Spinal cord (tissue), 10 donors: ENCODE results near the gene TRIML2. TPM values are rescaled to one million over a fixed set of nuclear protein-coding genes. Genes with fewer than 3 reads are reported as not detected.
"Not testable (repeated sequence)": the region's sequence is repeated elsewhere in the genome, so short reads cannot be mapped to it uniquely, and the experiment has no call there.

Source experiments
- DNase-seq, 6 donors: peaks; one replicate each; pipeline versions ENCODE4 v3.0.0 to v3.0.0-alpha.2; 2013 to 2015; ENCODE audit warnings: low spot score in 6 of 6, low read depth in 4 of 6
- H3K27ac ChIP-seq: one replicate; pipeline ENCODE4 v1.5.1; 2013; ENCODE audit warnings: low read depth, low read length, control low read depth
- H3K27me3 ChIP-seq: one replicate; pipeline ENCODE4 v1.6.1; 2013; ENCODE audit warnings: low read length; ENCODE audit not compliant: control insufficient read depth, insufficient read depth
- H3K36me3 ChIP-seq: one replicate; pipeline ENCODE4 v1.6.1; 2013; ENCODE audit warnings: low read length; ENCODE audit not compliant: control insufficient read depth, insufficient read depth
- H3K4me1 ChIP-seq: one replicate; pipeline ENCODE4 v1.6.1; 2013; ENCODE audit warnings: low read length; ENCODE audit not compliant: control insufficient read depth, insufficient read depth
- H3K4me3 ChIP-seq: one replicate; pipeline ENCODE4 v1.5.1; 2013; ENCODE audit warnings: low read depth, low read length, control low read depth
- H3K9me3 ChIP-seq: one replicate; pipeline ENCODE4 v1.6.1; 2013; ENCODE audit warnings: low read length; ENCODE audit not compliant: control insufficient read depth, insufficient read depth
- WGBS: methylation state at CpG from one replicate; pipeline ENCODE4 v1.1.5; 2013; ENCODE audit warnings: missing lambda C conversion rate; ENCODE audit not compliant: insufficient coverage; 5-methylcytosine and 5-hydroxymethylcytosine counted together
- polyA plus RNA-seq, 2 donors: library from polyadenylated mRNA; unstranded; fragments of 120-200 nt; gene quantifications; one replicate each; pipeline ENCODE4 v1.2.1, GENCODE V29; 2013; ENCODE audit not compliant: insufficient read length in 2 of 2
- small RNA-seq: library from RNA; depleted of rRNA; stranded (forward); fragments of <200 nt; gene quantifications from one replicate; pipeline ENCODE3, GENCODE V24; 2014; ENCODE audit warnings: low replicate concordance
- total RNA-seq, 2 donors: library from RNA; depleted of rRNA in 1 of 2; stranded (reverse); fragments of 120-200 nt in 1 of 2; fragments of >200 nt in 1 of 2; gene quantifications; one replicate each; pipeline versions ENCODE4 v1.2.3 to v1.2.4, GENCODE V29; 2013 to 2014
- donor health status: healthy.

Gene TRIML2
- total and polyA plus RNA-seq, 4 donors: not detected

DNA sequence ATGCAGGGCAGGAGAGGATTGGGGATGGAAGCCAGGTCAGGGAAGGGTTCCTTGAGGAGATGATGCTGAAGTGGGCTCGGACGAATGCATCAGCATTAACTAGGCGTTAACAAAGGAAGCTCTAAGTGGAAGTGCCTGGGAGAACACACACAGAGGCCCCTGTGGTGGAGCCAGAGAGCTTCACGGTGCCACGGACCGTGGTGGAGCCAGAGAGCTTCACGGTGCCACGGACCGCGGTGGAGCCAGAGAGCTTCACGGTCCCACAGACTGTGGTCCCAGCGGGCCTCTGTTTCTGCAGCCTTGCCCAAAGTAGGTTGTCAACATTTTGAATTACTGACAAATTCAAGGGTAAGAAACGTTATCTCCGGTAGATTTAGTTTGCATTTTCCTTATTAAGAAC is 48.3 kb downstream of the TRIML2 start:
- Histone ChIP-seq H3K36me3 (no peaks in the 10 kb centered on the region), H3K27me3 (no peaks in the 10 kb centered on the region), H3K4me3 (no peak overlapping the region), H3K9me3 (no peaks in the 10 kb centered on the region), H3K27ac (no peak overlapping the region), H3K4me1 (no peaks in the 10 kb centered on the region)
- 92% methylated on average over 11 of the region's 14 CpGs for WGBS
- no peak for DNase-seq

DNA sequence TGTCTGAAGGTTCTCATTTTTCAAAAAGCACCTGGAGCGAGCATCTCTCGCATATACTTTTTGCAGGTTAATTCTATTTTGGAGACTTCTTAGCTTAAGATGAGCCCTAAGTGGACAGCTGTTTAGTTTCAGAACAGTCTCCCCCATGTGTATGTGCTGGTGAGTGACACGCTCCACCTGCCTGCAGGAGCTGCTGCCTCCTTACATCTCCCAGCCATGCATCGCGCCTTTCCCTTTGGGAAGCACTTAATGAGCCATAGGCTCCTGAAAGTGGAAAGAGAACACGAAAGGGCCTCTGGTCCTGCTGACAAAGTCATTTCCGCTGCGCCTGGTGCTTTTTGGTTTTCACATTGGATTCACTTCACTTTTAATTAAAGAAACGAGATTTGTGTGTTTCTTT is 56.1 kb downstream of the TRIML2 start:
- no peaks in the 10 kb centered on the region for H3K27me3 ChIP-seq
- H3K4me1 ChIP-seq: no peaks in the 10 kb centered on the region
- WGBS: 86% methylated on average over 8 of the region's 9 CpGs
- no peak overlapping the region for H3K4me3 ChIP-seq
- H3K9me3 ChIP-seq: no peaks in the 10 kb centered on the region
- peak in 1 of 6 donors; percentile 45 for DNase-seq
- H3K36me3 ChIP-seq: no peaks in the 10 kb centered on the region
- H3K27ac ChIP-seq: no peak overlapping the region

DNA sequence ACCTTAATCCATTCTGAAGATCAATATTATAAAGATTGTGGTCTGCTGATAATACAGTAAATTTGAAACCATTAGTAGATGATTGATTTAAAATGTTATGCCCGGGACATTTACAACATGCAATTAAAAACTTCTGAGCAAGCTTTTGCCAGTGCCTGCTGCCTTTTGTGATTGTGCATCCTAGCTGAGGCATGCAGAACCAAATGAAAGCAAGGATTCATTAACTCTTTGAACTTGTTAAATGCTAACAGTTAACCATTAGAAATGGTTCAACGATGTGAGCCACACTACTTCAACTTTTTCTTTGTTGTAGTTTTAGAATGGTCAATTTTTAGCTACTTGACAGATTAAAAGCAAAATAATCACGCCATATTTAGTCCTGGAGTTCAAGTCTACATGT is 62.7 kb downstream of the TRIML2 start:
- Histone ChIP-seq H3K27ac (no peak overlapping the region), H3K4me3 (no peak overlapping the region), H3K9me3 (no peaks in the 10 kb centered on the region), H3K4me1 (no peaks in the 10 kb centered on the region), H3K36me3 (no peaks in the 10 kb centered on the region), H3K27me3 (no peaks in the 10 kb centered on the region)
- 60% methylated on average over 1 of the region's 3 CpGs for WGBS
- DNase-seq: no peak

DNA sequence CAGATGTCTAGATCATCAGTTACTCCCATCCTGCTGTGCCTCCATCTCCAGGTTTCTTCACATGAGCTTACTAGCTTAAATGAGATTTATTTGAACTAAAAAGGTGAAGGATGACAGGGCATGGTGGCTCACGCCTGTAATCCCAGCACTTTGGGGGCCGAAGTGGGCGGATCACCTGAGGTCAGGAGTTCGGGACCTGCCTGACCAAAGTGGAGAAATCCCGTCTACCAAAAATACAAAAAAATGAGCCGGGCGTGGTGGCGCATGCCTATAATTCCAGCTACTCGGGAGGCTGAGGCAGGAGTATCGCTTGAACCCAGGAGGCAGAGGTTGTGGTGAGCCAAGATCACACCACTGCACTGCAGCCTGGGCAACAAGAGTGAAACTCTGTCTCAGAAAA is 63.9 kb downstream of the TRIML2 start:
- H3K27ac ChIP-seq, H3K4me1 ChIP-seq, H3K9me3 ChIP-seq, H3K27me3 ChIP-seq, H3K36me3 ChIP-seq, H3K4me3 ChIP-seq, DNase-seq: not testable (repeated sequence)
- WGBS: 98% methylated on average over 10 of the region's 10 CpGs

GRCh38 chr4:188043154-188043553 is 66.2 kb downstream of the TRIML2 start:
- no peaks in the 10 kb centered on the region for H3K27me3 ChIP-seq
- no peaks in the 10 kb centered on the region for H3K36me3 ChIP-seq
- H3K4me3 ChIP-seq: no peak overlapping the region
- H3K27ac ChIP-seq: no peak overlapping the region
- DNase-seq: no peak
- WGBS: 94% methylated on average over 4 of the region's 5 CpGs
- H3K9me3 ChIP-seq: no peaks in the 10 kb centered on the region
- no peaks in the 10 kb centered on the region for H3K4me1 ChIP-seq

GRCh38 chr4:188042191-188042590 is 67.2 kb downstream of the TRIML2 start:
- Histone ChIP-seq H3K27ac (no peak overlapping the region), H3K4me3 (no peak overlapping the region), H3K36me3 (no peaks in the 10 kb centered on the region), H3K4me1 (no peaks in the 10 kb centered on the region), H3K27me3 (no peaks in the 10 kb centered on the region), H3K9me3 (no peaks in the 10 kb centered on the region)
- 69% methylated on average over 3 of the region's 15 CpGs for WGBS
- DNase-seq: no peak

GRCh38 chr4:188041721-188042120 is 67.7 kb downstream of the TRIML2 start:
- H3K27ac ChIP-seq: no peak overlapping the region
- no peaks in the 10 kb centered on the region for H3K36me3 ChIP-seq
- 93% methylated on average over 21 of the region's 21 CpGs for WGBS
- no peaks in the 10 kb centered on the region for H3K27me3 ChIP-seq
- no peak overlapping the region for H3K4me3 ChIP-seq
- no peak for DNase-seq
- no peaks in the 10 kb centered on the region for H3K4me1 ChIP-seq
- no peaks in the 10 kb centered on the region for H3K9me3 ChIP-seq

Small RNA genes within 50 kb of the gene (small RNA-seq; reads per million reads assigned to genes)
- gene RNU6-173P: not detected

Other genes starting within 250 kb of the TRIML2 start
- gene ZFP42, start 113.8 kb downstream of the TRIML2 start, total RNA-seq: under 1 TPM; 0.50 to 0.55 TPM
- under 1 TPM; 0.22 to 0.42 TPM for gene ZFP42, start 113.8 kb downstream of the TRIML2 start, polyA plus RNA-seq
- gene TRIML1, start 29.8 kb upstream of the TRIML2 start, total RNA-seq: not detected
- gene TRIML1, start 29.8 kb upstream of the TRIML2 start, polyA plus RNA-seq: not detected